Measurements from ENCODE around the gene ISG15. TPM values are rescaled to one million over a fixed set of nuclear protein-coding genes. Genes with fewer than 3 reads are reported as not detected.

The ISG15 gene
- total and polyA plus RNA-seq, 9 of the 15 experiments (the other 6 are each of a cell fraction or from before 2014, with no cell fraction given), result 0.40 to 58.3 (median 12.2) TPM

DNA sequence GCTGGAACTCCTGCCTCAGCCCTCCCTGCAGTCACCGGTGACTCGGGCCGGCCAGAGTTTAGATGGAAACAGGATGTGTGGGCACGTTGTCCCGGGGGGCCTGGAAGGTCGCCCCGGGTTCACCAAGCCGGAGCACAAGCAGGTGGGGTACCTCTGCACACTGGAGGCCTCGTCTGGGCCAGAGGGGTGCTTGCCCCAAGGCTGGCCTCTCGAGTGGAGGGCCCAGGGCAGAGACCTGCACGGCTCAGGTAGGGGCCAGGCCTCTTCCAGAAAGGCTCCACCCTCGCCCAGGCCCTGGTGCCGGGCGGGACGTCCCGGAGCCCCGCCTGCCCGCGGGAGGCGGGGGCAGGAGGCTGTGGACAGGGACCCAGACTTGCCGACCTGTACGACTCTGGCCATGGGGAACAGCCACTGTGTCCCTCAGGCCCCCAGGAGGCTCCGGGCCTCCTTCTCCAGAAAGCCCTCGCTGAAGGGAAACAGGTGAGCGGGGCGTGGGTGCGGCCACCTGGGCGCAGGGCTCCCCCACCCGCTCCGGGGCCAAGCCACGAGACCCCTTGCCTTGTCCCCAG lies 47.1 kb upstream of the ISG15 start, which contains the start of gene PLEKHN1 (continued):
- TF ChIP-seq, protein P1, sequence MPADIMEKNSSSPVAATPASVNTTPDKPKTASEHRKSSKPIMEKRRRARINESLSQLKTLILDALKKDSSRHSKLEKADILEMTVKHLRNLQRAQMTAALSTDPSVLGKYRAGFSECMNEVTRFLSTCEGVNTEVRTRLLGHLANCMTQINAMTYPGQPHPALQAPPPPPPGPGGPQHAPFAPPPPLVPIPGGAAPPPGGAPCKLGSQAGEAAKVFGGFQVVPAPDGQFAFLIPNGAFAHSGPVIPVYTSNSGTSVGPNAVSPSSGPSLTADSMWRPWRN (IDR thresholded peaks at IDR 0.05; ENCODE audit: low read depth), result no peak
- TF ChIP-seq, protein P2, sequence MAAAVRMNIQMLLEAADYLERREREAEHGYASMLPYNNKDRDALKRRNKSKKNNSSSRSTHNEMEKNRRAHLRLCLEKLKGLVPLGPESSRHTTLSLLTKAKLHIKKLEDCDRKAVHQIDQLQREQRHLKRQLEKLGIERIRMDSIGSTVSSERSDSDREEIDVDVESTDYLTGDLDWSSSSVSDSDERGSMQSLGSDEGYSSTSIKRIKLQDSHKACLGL (CRISPR knock-in tag; IDR thresholded peaks at IDR 0.05; ENCODE audit: borderline replicate concordance, poor library complexity, severe bottlenecking), result no peak
- TF ChIP-seq EGR1 (conservative IDR thresholded peaks at IDR 0.05) (peak; percentile 34; the same call in 1 of the 2 replicates), DACH1 (IDR thresholded peaks at IDR 0.05; ENCODE audit: partially characterized antibody) (no peak), ZNF57 (CRISPR knock-in tag; IDR thresholded peaks at IDR 0.05) (peak; percentile 68; the same call in 1 of the 2 replicates), JUND (IDR thresholded peaks at IDR 0.05; ENCODE audit: borderline replicate concordance, low read depth, low read length) (peak; percentile 16; the same call in 1 of the 2 replicates), JUND (tag; IDR thresholded peaks at IDR 0.05; ENCODE audit: borderline replicate concordance, low read depth, low read length) (no peak), LARP7 (IDR thresholded peaks at IDR 0.05) (no peak), ZNF431 (CRISPR knock-in tag; IDR thresholded peaks at IDR 0.05) (peak; percentile 36; the same call in 1 of the 2 replicates), NELFE (IDR thresholded peaks at IDR 0.05; ENCODE audit: insufficient read depth, insufficient read length) (no peak), ZNF668 (CRISPR knock-in tag; IDR thresholded peaks at IDR 0.05) (no peak), HDAC6 (IDR thresholded peaks at IDR 0.05; ENCODE audit: low read depth, low read length) (no peak), SRSF9 (IDR thresholded peaks at IDR 0.05; ENCODE audit: borderline replicate concordance, low read depth, low read length) (no peak), RFX5 (IDR thresholded peaks at IDR 0.05; ENCODE audit: low read depth, low read length) (no peak), ETV1 (tag; conservative IDR thresholded peaks at IDR 0.05; ENCODE audit: low read depth) (0 out of 2 replicates have a peak, but pooled peaks have one; percentile 7)
- TF ChIP-seq, protein P3, sequence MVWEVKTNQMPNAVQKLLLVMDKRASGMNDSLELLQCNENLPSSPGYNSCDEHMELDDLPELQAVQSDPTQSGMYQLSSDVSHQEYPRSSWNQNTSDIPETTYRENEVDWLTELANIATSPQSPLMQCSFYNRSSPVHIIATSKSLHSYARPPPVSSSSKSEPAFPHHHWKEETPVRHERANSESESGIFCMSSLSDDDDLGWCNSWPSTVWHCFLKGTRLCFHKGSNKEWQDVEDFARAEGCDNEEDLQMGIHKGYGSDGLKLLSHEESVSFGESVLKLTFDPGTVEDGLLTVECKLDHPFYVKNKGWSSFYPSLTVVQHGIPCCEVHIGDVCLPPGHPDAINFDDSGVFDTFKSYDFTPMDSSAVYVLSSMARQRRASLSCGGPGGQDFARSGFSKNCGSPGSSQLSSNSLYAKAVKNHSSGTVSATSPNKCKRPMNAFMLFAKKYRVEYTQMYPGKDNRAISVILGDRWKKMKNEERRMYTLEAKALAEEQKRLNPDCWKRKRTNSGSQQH (CRISPR knock-in tag; IDR thresholded peaks at IDR 0.05), result 0 out of 2 replicates have a peak, but pooled peaks have one; percentile 41
- TF ChIP-seq, protein P4, sequence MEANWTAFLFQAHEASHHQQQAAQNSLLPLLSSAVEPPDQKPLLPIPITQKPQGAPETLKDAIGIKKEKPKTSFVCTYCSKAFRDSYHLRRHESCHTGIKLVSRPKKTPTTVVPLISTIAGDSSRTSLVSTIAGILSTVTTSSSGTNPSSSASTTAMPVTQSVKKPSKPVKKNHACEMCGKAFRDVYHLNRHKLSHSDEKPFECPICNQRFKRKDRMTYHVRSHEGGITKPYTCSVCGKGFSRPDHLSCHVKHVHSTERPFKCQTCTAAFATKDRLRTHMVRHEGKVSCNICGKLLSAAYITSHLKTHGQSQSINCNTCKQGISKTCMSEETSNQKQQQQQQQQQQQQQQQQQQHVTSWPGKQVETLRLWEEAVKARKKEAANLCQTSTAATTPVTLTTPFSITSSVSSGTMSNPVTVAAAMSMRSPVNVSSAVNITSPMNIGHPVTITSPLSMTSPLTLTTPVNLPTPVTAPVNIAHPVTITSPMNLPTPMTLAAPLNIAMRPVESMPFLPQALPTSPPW (CRISPR knock-in tag; IDR thresholded peaks at IDR 0.05), result peak; percentile 76
- TF ChIP-seq, protein P5, sequence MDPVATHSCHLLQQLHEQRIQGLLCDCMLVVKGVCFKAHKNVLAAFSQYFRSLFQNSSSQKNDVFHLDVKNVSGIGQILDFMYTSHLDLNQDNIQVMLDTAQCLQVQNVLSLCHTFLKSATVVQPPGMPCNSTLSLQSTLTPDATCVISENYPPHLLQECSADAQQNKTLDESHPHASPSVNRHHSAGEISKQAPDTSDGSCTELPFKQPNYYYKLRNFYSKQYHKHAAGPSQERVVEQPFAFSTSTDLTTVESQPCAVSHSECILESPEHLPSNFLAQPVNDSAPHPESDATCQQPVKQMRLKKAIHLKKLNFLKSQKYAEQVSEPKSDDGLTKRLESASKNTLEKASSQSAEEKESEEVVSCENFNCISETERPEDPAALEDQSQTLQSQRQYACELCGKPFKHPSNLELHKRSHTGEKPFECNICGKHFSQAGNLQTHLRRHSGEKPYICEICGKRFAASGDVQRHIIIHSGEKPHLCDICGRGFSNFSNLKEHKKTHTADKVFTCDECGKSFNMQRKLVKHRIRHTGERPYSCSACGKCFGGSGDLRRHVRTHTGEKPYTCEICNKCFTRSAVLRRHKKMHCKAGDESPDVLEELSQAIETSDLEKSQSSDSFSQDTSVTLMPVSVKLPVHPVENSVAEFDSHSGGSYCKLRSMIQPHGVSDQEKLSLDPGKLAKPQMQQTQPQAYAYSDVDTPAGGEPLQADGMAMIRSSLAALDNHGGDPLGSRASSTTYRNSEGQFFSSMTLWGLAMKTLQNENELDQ (CRISPR knock-in tag; IDR thresholded peaks at IDR 0.05; ENCODE audit: borderline replicate concordance), result no peak
- TF ChIP-seq, protein P6, sequence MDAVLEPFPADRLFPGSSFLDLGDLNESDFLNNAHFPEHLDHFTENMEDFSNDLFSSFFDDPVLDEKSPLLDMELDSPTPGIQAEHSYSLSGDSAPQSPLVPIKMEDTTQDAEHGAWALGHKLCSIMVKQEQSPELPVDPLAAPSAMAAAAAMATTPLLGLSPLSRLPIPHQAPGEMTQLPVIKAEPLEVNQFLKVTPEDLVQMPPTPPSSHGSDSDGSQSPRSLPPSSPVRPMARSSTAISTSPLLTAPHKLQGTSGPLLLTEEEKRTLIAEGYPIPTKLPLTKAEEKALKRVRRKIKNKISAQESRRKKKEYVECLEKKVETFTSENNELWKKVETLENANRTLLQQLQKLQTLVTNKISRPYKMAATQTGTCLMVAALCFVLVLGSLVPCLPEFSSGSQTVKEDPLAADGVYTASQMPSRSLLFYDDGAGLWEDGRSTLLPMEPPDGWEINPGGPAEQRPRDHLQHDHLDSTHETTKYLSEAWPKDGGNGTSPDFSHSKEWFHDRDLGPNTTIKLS (IDR thresholded peaks at IDR 0.05; ENCODE audit: borderline replicate concordance, low read depth), result peak; percentile 23; the same call in 1 of the 2 replicates
